ENCODE results near the gene MAGEA1. TPM values are rescaled to one million over a fixed set of nuclear protein-coding genes. Genes with fewer than 3 reads are reported as not detected.
"Not testable (repeated sequence)": the region's sequence is repeated elsewhere in the genome, so short reads cannot be mapped to it uniquely, and the experiment has no call there.

MAGEA1 gene
- total RNA-seq (2014; rRNA removed; shearing (Covaris generic)) (not detected in 2 replicates), polyA plus RNA-seq (2016; fragmentation: Nextera tagmentation; extraction: Ambion mirVana) (not detected in 2 replicates)

- no peak for DNase-seq
- Histone ChIP-seq H3K27me3 (replicated peaks; ENCODE audit: insufficient read depth) (no peaks in the 10 kb centered on the region), H3K4me3 (no peak within 1 kb of the TSS), H4K20me1 (ENCODE audit: insufficient read depth) (no peaks in the 10 kb centered on the region), H2AFZ (no peak within 1 kb of the TSS), H3K9me2 (ENCODE audit: insufficient read depth) (no peaks in the 10 kb centered on the region), H3F3A (ENCODE audit: insufficient read depth) (no peaks in the 10 kb centered on the region), H3K9me3 (ENCODE audit: low read depth) (no peaks in the 10 kb centered on the region), H3K27ac (no peak within 1 kb of the TSS), H3K36me3 (ENCODE audit: low read depth) (no peaks in the 10 kb centered on the region), H3K4me2 (ENCODE audit: unreplicated experiment) (no peak within 1 kb of the TSS), H3K79me2 (ENCODE audit: insufficient read depth) (no peaks in the 10 kb centered on the region), H3K9ac (no peak within 1 kb of the TSS), H3K4me1 (ENCODE audit: insufficient read depth) (no peaks in the 10 kb centered on the region)
- TF ChIP-seq EZH2 (IDR thresholded peaks at IDR 0.05; ENCODE audit: insufficient read depth, poor library complexity, severe bottlenecking) (no peak), EZH2phosphoT487 (IDR thresholded peaks at IDR 0.05; ENCODE audit: insufficient read depth, low read depth) (no peak)
- in situ Hi-C loops (cut with MboI): no loop called here
- WGBS, 2 experiments (ENCODE audit: low coverage in 1 of 2, low lambda C conversion rate in 2 of 2, missing lambda C conversion rate in 2 of 2): 50 to 87% methylated on average over 2 to 16 of the region's 19 CpGs
Measured at GRCh38 chrX:153179131-153179530, at the start of gene MAGEA1. TSS of gene MAGEA1 (plus strand) at chrX:153179284. CDS start at chrX:153182390, 3,106 bp downstream.

- H3K27ac ChIP-seq; H3K79me2 ChIP-seq (ENCODE audit: insufficient read depth); in situ Hi-C loops (cut with MboI); H3K9me3 ChIP-seq (ENCODE audit: low read depth); H3K4me3 ChIP-seq; H2AFZ ChIP-seq; H3K4me1 ChIP-seq (ENCODE audit: insufficient read depth); H3K9ac ChIP-seq; H3K36me3 ChIP-seq (ENCODE audit: low read depth); DNase-seq; H4K20me1 ChIP-seq (ENCODE audit: insufficient read depth); H3F3A ChIP-seq (ENCODE audit: insufficient read depth); H3K27me3 ChIP-seq (replicated peaks; ENCODE audit: insufficient read depth); H3K9me2 ChIP-seq (ENCODE audit: insufficient read depth); H3K4me2 ChIP-seq (ENCODE audit: unreplicated experiment): not testable (repeated sequence)
- no CpG with 5 or more reads among the region's 12 CpGs for WGBS, 2 experiments (ENCODE audit: low coverage in 1 of 2, low lambda C conversion rate in 2 of 2, missing lambda C conversion rate in 2 of 2)
Measured at GRCh38 chrX:153132924-153133323, 46.2 kb upstream of the MAGEA1 start.

- not testable (repeated sequence) for H3K9me3 ChIP-seq (ENCODE audit: low read depth)
Measured at GRCh38 chrX:153139074-153139473, 40.0 kb upstream of the MAGEA1 start.

GRCh38 chrX:153146288-153146687 is 32.8 kb upstream of the MAGEA1 start:
- H3F3A ChIP-seq (ENCODE audit: insufficient read depth); H3K4me3 ChIP-seq; H3K9me3 ChIP-seq (ENCODE audit: low read depth); H3K9ac ChIP-seq; H4K20me1 ChIP-seq (ENCODE audit: insufficient read depth); H3K9me2 ChIP-seq (ENCODE audit: insufficient read depth); H3K27me3 ChIP-seq (replicated peaks; ENCODE audit: insufficient read depth); H3K79me2 ChIP-seq (ENCODE audit: insufficient read depth); in situ Hi-C loops (cut with MboI); H3K36me3 ChIP-seq (ENCODE audit: low read depth); H3K27ac ChIP-seq; H3K4me2 ChIP-seq (ENCODE audit: unreplicated experiment); H3K4me1 ChIP-seq (ENCODE audit: insufficient read depth); H2AFZ ChIP-seq; DNase-seq: not testable (repeated sequence)
- WGBS, 2 experiments (ENCODE audit: low coverage in 1 of 2, low lambda C conversion rate in 2 of 2, missing lambda C conversion rate in 2 of 2): 30% methylated on average over 1 of the region's 7 CpGs; no CpG with 5 or more reads in 1 of the 2 experiments

More at GRCh38 chrX:153139074-153139473, 40.0 kb upstream of the MAGEA1 start:
- H3K4me2 ChIP-seq (ENCODE audit: unreplicated experiment); H3K4me3 ChIP-seq; in situ Hi-C loops (cut with MboI); H3K79me2 ChIP-seq (ENCODE audit: insufficient read depth); H2AFZ ChIP-seq; H3K27me3 ChIP-seq (replicated peaks; ENCODE audit: insufficient read depth); H4K20me1 ChIP-seq (ENCODE audit: insufficient read depth); H3K36me3 ChIP-seq (ENCODE audit: low read depth); H3K9me2 ChIP-seq (ENCODE audit: insufficient read depth); H3K9ac ChIP-seq; DNase-seq; H3K27ac ChIP-seq; H3F3A ChIP-seq (ENCODE audit: insufficient read depth); H3K4me1 ChIP-seq (ENCODE audit: insufficient read depth): not testable (repeated sequence)
- WGBS, 2 experiments (ENCODE audit: low coverage in 1 of 2, low lambda C conversion rate in 2 of 2, missing lambda C conversion rate in 2 of 2): no CpG with 5 or more reads among the region's 4 CpGs

GRCh38 chrX:153153516-153153915 is 25.6 kb upstream of the MAGEA1 start:
- no peaks in the 10 kb centered on the region for H3K9me2 ChIP-seq (ENCODE audit: insufficient read depth)
- no peak overlapping the region for H3K9ac ChIP-seq
- H3K4me2 ChIP-seq (ENCODE audit: unreplicated experiment): no peak overlapping the region
- WGBS, 2 experiments (ENCODE audit: low coverage in 1 of 2, low lambda C conversion rate in 2 of 2, missing lambda C conversion rate in 2 of 2): 49 to 52% methylated on average over 3 of the region's 3 CpGs
- no peaks in the 10 kb centered on the region for H3K79me2 ChIP-seq (ENCODE audit: insufficient read depth)
- H3K27ac ChIP-seq: no peak overlapping the region
- in situ Hi-C loops (cut with MboI): no loop called here
- H3F3A ChIP-seq (ENCODE audit: insufficient read depth): no peaks in the 10 kb centered on the region
- H3K4me3 ChIP-seq: no peak overlapping the region
- TF ChIP-seq EZH2 (IDR thresholded peaks at IDR 0.05; ENCODE audit: insufficient read depth, poor library complexity, severe bottlenecking): no peak
- TF ChIP-seq EZH2phosphoT487 (IDR thresholded peaks at IDR 0.05; ENCODE audit: insufficient read depth, low read depth): no peak
- no peaks in the 10 kb centered on the region for H3K27me3 ChIP-seq (replicated peaks; ENCODE audit: insufficient read depth)
- H3K36me3 ChIP-seq (ENCODE audit: low read depth): no peaks in the 10 kb centered on the region
- H3K4me1 ChIP-seq (ENCODE audit: insufficient read depth): no peaks in the 10 kb centered on the region
- H3K9me3 ChIP-seq (ENCODE audit: low read depth): no peaks in the 10 kb centered on the region
- H4K20me1 ChIP-seq (ENCODE audit: insufficient read depth): no peaks in the 10 kb centered on the region
- no peak overlapping the region for H2AFZ ChIP-seq
- peak; percentile 6 for DNase-seq

Data from GM23248 (cell line).